ENCODE measurements around the gene CPOX. TPM values are rescaled to one million over a fixed set of nuclear protein-coding genes. Genes with fewer than 3 reads are reported as not detected.

CPOX gene
- total and polyA plus RNA-seq, 11 donors = 7.7 to 13.6 (median 12.4) TPM

- ATAC-seq = no peak
- no peak overlapping the region for H3K27ac ChIP-seq
- peaks cover 4 to 29% (median 14%) of the 10 kb centered on the region in 12 donors for H3K4me1 ChIP-seq
- H3K4me3 ChIP-seq = no peak overlapping the region
- intact Hi-C loops (cut with DNase I) = loop anchor here in 3 of 10 donors (10.0 kb wide), 2 partner anchors 71 to 399 kb away; partner anchors contain the start of gene CLDND1 (in 1 of the 3)
- peaks cover 0 to 2% (median under 1%) of the 10 kb centered on the region in 9 donors for H3K36me3 ChIP-seq
- no peaks in the 10 kb centered on the region for H3K27me3 ChIP-seq
- DNase-seq = no peak
- H3K9me3 ChIP-seq = no peaks in the 10 kb centered on the region
- no peak for TF ChIP-seq CTCF (IDR thresholded peaks at IDR 0.05)
- TF ChIP-seq POLR2A (IDR thresholded peaks at IDR 0.05) = no peak
Observed at GRCh38 chr3:98596087-98596486, 2.7 kb upstream of the CPOX start.

GRCh38 chr3:98594628-98595324 lies 1.4 kb upstream of the CPOX start:
- Histone ChIP-seq H3K27me3 (no peaks in the 10 kb centered on the region), H3K9me3 (no peaks in the 10 kb centered on the region), H3K4me3 (no peak overlapping the region), H3K4me1 (peaks cover 4 to 28% (median 14%) of the 10 kb centered on the region in 12 donors), H3K27ac (no peak overlapping the region), H3K36me3 (peaks cover 0 to 15% (median 13%) of the 10 kb centered on the region in 9 donors)
- 89 to 94% (median 93%) methylated on average over 5 of the region's 5 CpGs for WGBS, 4 donors
- intact Hi-C loops (cut with DNase I) = loop anchor here in 6 of 10 donors (5.0 to 10.0 kb wide), 5 partner anchors 70 to 403 kb away; partner anchors contain the start of gene CLDND1 (in 5 of the 6)
- DNase-seq (no peak), ATAC-seq (no peak)
- TF ChIP-seq POLR2A (IDR thresholded peaks at IDR 0.05) = no peak
- no peak for TF ChIP-seq CTCF (IDR thresholded peaks at IDR 0.05)

- peaks cover 4 to 45% (median 14%) of the 10 kb centered on the region in 12 donors for H3K4me1 ChIP-seq
- H3K27ac ChIP-seq = peak overlapping the region in 8 of 12 donors; percentile 73 to 90 (median 87)
- intact Hi-C loops (cut with DNase I) = loop anchor here in 9 of 10 donors (2.0 to 10.0 kb wide), 6 partner anchors 68 to 405 kb away; partner anchors contain the start of gene CLDND1 (in 8 of the 9)
- peak overlapping the region; percentile 67 to 93 (median 80) for H3K4me3 ChIP-seq
- 14 to 24% (median 17%) methylated on average over 11 of the region's 11 CpGs for WGBS, 4 donors
- no peaks in the 10 kb centered on the region for H3K27me3 ChIP-seq
- H3K9me3 ChIP-seq = no peaks in the 10 kb centered on the region
- peaks cover 0 to 38% (median 25%) of the 10 kb centered on the region in 9 donors for H3K36me3 ChIP-seq
- ATAC-seq (no peak), DNase-seq (no peak)
- no peak for TF ChIP-seq CTCF (IDR thresholded peaks at IDR 0.05)
- TF ChIP-seq POLR2A (IDR thresholded peaks at IDR 0.05) = no peak
Observed at GRCh38 chr3:98592345-98592935, 971 bp downstream of the CPOX start.

Measured in heart left ventricle (tissue), 16 donors.